ENCODE measurements around the gene MTHFSD.

GRCh38 chr16:86555704-86556075 is 655 bp upstream of the MTHFSD start:
- TF ChIP-seq CTCF (conservative IDR thresholded peaks at IDR 0.05) (no peak), ZFX (IDR thresholded peaks at IDR 0.05) (no peak)
